Lung (tissue), 12 donors: Measurements from ENCODE around the gene LACRT. TPM values are rescaled to one million over a fixed set of nuclear protein-coding genes. Genes with fewer than 3 reads are reported as not detected.

Source experiments
- ATAC-seq: fragments of 200-7000 bp; cut with Tn5 transposase; one replicate; pipeline ENCODE4 v1.9.1; 2020; ENCODE audit warnings: moderate number of reproducible peaks; ENCODE audit not compliant: insufficient read depth, low FRiP score
- DNase-seq, 3 donors: peaks; one replicate each; pipeline ENCODE4 v3.0.0-alpha.2; 2013 to 2017
- H3K27ac ChIP-seq, 2 donors: one replicate each; pipeline ENCODE4 v1.5.1; 2013; ENCODE audit warnings: mild to moderate bottlenecking in 2 of 2, moderate library complexity in 2 of 2, control low read depth in 1 of 2, inconsistent platforms in 1 of 2, low read depth in 1 of 2, low read length in 1 of 2
- H3K27me3 ChIP-seq, 3 donors: one replicate each; pipeline ENCODE4 v1.5.1; 2013; ENCODE audit warnings: low read length in 2 of 3; ENCODE audit not compliant: control insufficient read depth in 3 of 3, insufficient read depth in 3 of 3
- H3K36me3 ChIP-seq, 4 donors: one replicate each; pipeline ENCODE4 v1.5.1; 2013; ENCODE audit warnings: low read length in 4 of 4, mild to moderate bottlenecking in 1 of 4, moderate library complexity in 1 of 4; ENCODE audit not compliant: control insufficient read depth in 4 of 4, insufficient read depth in 4 of 4
- H3K4me1 ChIP-seq, 5 donors: one replicate each; pipeline ENCODE4 v1.5.1; 2013; ENCODE audit warnings: low read length in 5 of 5, mild to moderate bottlenecking in 2 of 5, moderate library complexity in 1 of 5; ENCODE audit not compliant: control insufficient read depth in 5 of 5, insufficient read depth in 5 of 5
- H3K4me3 ChIP-seq: one replicate; pipeline ENCODE4 v1.5.1; 2013; ENCODE audit warnings: mild to moderate bottlenecking, control low read depth, moderate library complexity
- H3K9ac ChIP-seq, 2 donors: one replicate each; pipeline ENCODE4 v1.5.1; 2013; ENCODE audit warnings: low read length in 2 of 2, control low read depth in 1 of 2; ENCODE audit not compliant: insufficient read depth in 1 of 2
- H3K9me3 ChIP-seq, 4 donors: one replicate each; pipeline ENCODE4 v1.5.1; 2013; ENCODE audit warnings: low read length in 3 of 4, mild to moderate bottlenecking in 1 of 4, moderate library complexity in 1 of 4; ENCODE audit not compliant: control insufficient read depth in 4 of 4, insufficient read depth in 3 of 4
- WGBS, 2 donors: extraction: QIAGEN DNeasy Blood & Tissue Kit; methylation state at CpG; one replicate each; pipeline ENCODE4 v1.1.7; 2013; 5-methylcytosine and 5-hydroxymethylcytosine counted together
- polyA plus RNA-seq, 2 donors: library from polyadenylated mRNA; stranded (reverse); fragments of 200-250 nt; gene quantifications; one replicate each; pipeline ENCODE4 v1.2.1, GENCODE V29; 2013
- total RNA-seq, 2 donors: library from RNA; depleted of rRNA in 1 of 2; stranded (reverse); fragments of >200 nt in 1 of 2; gene quantifications; one replicate each; pipeline ENCODE4 v1.2.1, GENCODE V29; 2014 to 2021
- TF ChIP-seq, protein P1 (sequence below): IDR thresholded peaks from 2 replicates; pipeline ENCODE4 v1.5.1; 2012; ENCODE audit warnings: mild to moderate bottlenecking; ENCODE audit errors: control extremely low read depth, extremely low read depth
- donor health status: control.
- donor health status: control.
- donor health status: Bipolar disorder and iron deficiency.
- donor health status: healthy.
- donor health status: DM: yes; HTN: yes; CAD: no.

LACRT gene
- total and polyA plus RNA-seq, 4 donors: not detected

- Histone ChIP-seq H3K9me3 (no peaks in the 10 kb centered on the region), H3K27ac (no peak overlapping the region), H3K27me3 (peaks cover 0 to 4% (median 0%) of the 10 kb centered on the region in 3 donors), H3K4me3 (no peak overlapping the region), H3K4me1 (no peaks in the 10 kb centered on the region), H3K9ac (no peak overlapping the region), H3K36me3 (peaks cover 0 to 1% (median 0%) of the 10 kb centered on the region in 4 donors)
- 90 to 93% methylated on average over 6 of the region's 6 CpGs for WGBS, 2 donors
- DNase-seq (no peak), ATAC-seq (no peak)
- TF ChIP-seq, protein P1, sequence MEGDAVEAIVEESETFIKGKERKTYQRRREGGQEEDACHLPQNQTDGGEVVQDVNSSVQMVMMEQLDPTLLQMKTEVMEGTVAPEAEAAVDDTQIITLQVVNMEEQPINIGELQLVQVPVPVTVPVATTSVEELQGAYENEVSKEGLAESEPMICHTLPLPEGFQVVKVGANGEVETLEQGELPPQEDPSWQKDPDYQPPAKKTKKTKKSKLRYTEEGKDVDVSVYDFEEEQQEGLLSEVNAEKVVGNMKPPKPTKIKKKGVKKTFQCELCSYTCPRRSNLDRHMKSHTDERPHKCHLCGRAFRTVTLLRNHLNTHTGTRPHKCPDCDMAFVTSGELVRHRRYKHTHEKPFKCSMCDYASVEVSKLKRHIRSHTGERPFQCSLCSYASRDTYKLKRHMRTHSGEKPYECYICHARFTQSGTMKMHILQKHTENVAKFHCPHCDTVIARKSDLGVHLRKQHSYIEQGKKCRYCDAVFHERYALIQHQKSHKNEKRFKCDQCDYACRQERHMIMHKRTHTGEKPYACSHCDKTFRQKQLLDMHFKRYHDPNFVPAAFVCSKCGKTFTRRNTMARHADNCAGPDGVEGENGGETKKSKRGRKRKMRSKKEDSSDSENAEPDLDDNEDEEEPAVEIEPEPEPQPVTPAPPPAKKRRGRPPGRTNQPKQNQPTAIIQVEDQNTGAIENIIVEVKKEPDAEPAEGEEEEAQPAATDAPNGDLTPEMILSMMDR: no peak
Measured at GRCh38 chr12:54581412-54581811, 53.3 kb downstream of the LACRT start.

Other genes starting within 250 kb of the LACRT start
- 100 to 1,000 TPM in 1 of 2 donors, 10 to 100 TPM in 1; 71.2 to 131 TPM for gene ITGA5, start 215.6 kb downstream of the LACRT start, total RNA-seq
- gene ITGA5, start 215.6 kb downstream of the LACRT start, polyA plus RNA-seq: 100 to 1,000 TPM in 1 of 2 donors, 10 to 100 TPM in 1; 39.8 to 134 TPM
- gene GTSF1, start 161.3 kb downstream of the LACRT start, total RNA-seq: 1 to 10 TPM in 1 of 2 donors, under 1 TPM in 1; 0.68 to 1.2 TPM
- gene GTSF1, start 161.3 kb downstream of the LACRT start, polyA plus RNA-seq: 1 to 10 TPM in 1 of 2 donors, under 1 TPM in 1; 0.69 to 2.1 TPM
- 10 to 100 TPM; 38.7 to 73.0 TPM for gene NCKAP1L, start 137.1 kb downstream of the LACRT start, total RNA-seq
- 10 to 100 TPM; 11.1 to 50.2 TPM for gene NCKAP1L, start 137.1 kb downstream of the LACRT start, polyA plus RNA-seq
- 1 to 10 TPM; 1.3 to 7.0 TPM for gene PDE1B, start 85.3 kb downstream of the LACRT start, total RNA-seq
- 1 to 10 TPM; 5.1 TPM for gene PDE1B, start 85.3 kb downstream of the LACRT start, polyA plus RNA-seq
- gene PPP1R1A, start 46.2 kb downstream of the LACRT start, total RNA-seq: under 1 TPM; 0.65 to 0.98 TPM
- gene PPP1R1A, start 46.2 kb downstream of the LACRT start, polyA plus RNA-seq: under 1 TPM; 0.15 to 0.73 TPM
- not detected for gene DCD, start 13.5 kb upstream of the LACRT start, total RNA-seq
- gene DCD, start 13.5 kb upstream of the LACRT start, polyA plus RNA-seq: not detected
- gene MUCL1, start 219.6 kb upstream of the LACRT start, total RNA-seq: 1 to 10 TPM in 1 of 2 donors, not detected in 1; 1.5 TPM
- gene MUCL1, start 219.6 kb upstream of the LACRT start, polyA plus RNA-seq: 10 to 100 TPM in 1 of 2 donors, 1 to 10 TPM in 1; 2.4 to 84.1 TPM